Naive thymus-derived CD8-positive, alpha-beta T cell (primary cell): ENCODE data around the gene TIMM13. TPM values are rescaled to one million over a fixed set of nuclear protein-coding genes. Genes with fewer than 3 reads are reported as not detected.

Experiments used
- ATAC-seq, 2 donors: fragments of 150-1000 bp; cut with Tn5 transposase in 1 of 2; sonication (Bioruptor Pico), chemical (Tn5 transposase) in 1 of 2; 1 replicate in 1 of 2; 2 replicates in 1 of 2; pipeline ENCODE4 v1.10.0; 2021; ENCODE audit warnings: mild to moderate bottlenecking in 2 of 2, moderate library complexity in 2 of 2
- POLR2A ChIA-PET: fragments of 350-600 bp; sonication (Branson Sonifier 250); formaldehyde crosslinking; loops from one replicate; lab custom pipeline; 2021; ENCODE audit warnings: antibody characterized with exemption; lab: Charles Lee
- DNase-seq, 10 donors: peaks; one replicate each; pipeline versions ENCODE4 v3.0.0 to v3.0.0-alpha.2; 2020 to 2022
- H3K27ac Mint-ChIP-seq, 10 donors: one replicate each; pipeline ENCODE4 v1.8.0; 2020 to 2022; ENCODE audit warnings: mild to moderate bottlenecking in 10 of 10, mixed read lengths in 10 of 10, moderate library complexity in 4 of 10, inconsistent platforms in 1 of 10
- H3K27me3 Mint-ChIP-seq, 5 donors: one replicate each; pipeline ENCODE4 v1.8.0; 2021 to 2022; ENCODE audit warnings: mixed read lengths in 5 of 5
- H3K36me3 Mint-ChIP-seq, 3 donors: one replicate each; pipeline ENCODE4 v1.8.0; 2020 to 2022; ENCODE audit warnings: mixed read lengths in 3 of 3, mild to moderate bottlenecking in 2 of 3, inconsistent platforms in 1 of 3
- H3K4me1 Mint-ChIP-seq, 4 donors: one replicate each; pipeline ENCODE4 v1.8.0; 2021 to 2022; ENCODE audit warnings: mixed read lengths in 4 of 4
- H3K4me3 Mint-ChIP-seq, 10 donors: one replicate each; pipeline ENCODE4 v1.8.0; 2020 to 2022; ENCODE audit warnings: mild to moderate bottlenecking in 10 of 10, mixed read lengths in 10 of 10, moderate library complexity in 6 of 10, inconsistent platforms in 1 of 10
- H3K9me3 Mint-ChIP-seq, 9 donors: one replicate each; pipeline ENCODE4 v1.8.0; 2020 to 2022; ENCODE audit warnings: mixed read lengths in 9 of 9, mild to moderate bottlenecking in 3 of 9, inconsistent platforms in 1 of 9, moderate library complexity in 1 of 9
- polyA plus RNA-seq, 3 donors: library from polyadenylated mRNA; unstranded; fragments of 300-500 nt; fragmentation: Illumina TruSeq; gene quantifications; one replicate each; pipeline ENCODE4 v1.2.3, GENCODE V29; 2021
- total RNA-seq, 8 experiments: library from RNA in 2 of 8; stranded (reverse) in 2 of 8; gene quantifications; one replicate each; pipeline ENCODE4 v1.2.3 and lab custom pipeline; 2021 to 2026

The TIMM13 gene
- total and polyA plus RNA-seq, 5 experiments from 2014 or later, result 33.6 to 92.2 (median 74.4) TPM

GRCh38 chr19:2454199-2454961 lies 27.0 kb upstream of the TIMM13 start:
- peak overlapping the region in 8 of 10 donors; percentile 34 to 86 (median 66) for H3K27ac Mint-ChIP-seq
- H3K36me3 Mint-ChIP-seq, result peaks cover 0 to 1% (median 0%) of the 10 kb centered on the region in 3 donors
- ATAC-seq (no peak), DNase-seq (no peak)
- POLR2A ChIA-PET, result interaction anchor here (0.7 to 5.3 kb wide), 4 partner anchors 20 to 30 kb away, joined by 3 to 51 read pairs (median 12); partner anchors contain the start of genes GADD45B and TIMM13
- H3K9me3 Mint-ChIP-seq, result no peaks in the 10 kb centered on the region
- peak overlapping the region; percentile 29 to 91 (median 72) for H3K4me3 Mint-ChIP-seq
- H3K27me3 Mint-ChIP-seq, result no peaks in the 10 kb centered on the region
- peaks cover 10 to 28% (median 13%) of the 10 kb centered on the region in 4 donors for H3K4me1 Mint-ChIP-seq

- POLR2A ChIA-PET, result interaction anchor here (5.3 kb wide), 1 partner anchor 23 kb away, joined by 51 read pairs; the partner anchor contains the start of gene GADD45B
- H3K27ac Mint-ChIP-seq, result no peak overlapping the region
- no peaks in the 10 kb centered on the region for H3K9me3 Mint-ChIP-seq
- ATAC-seq (no peak), DNase-seq (no peak)
- H3K27me3 Mint-ChIP-seq, result no peaks in the 10 kb centered on the region
- H3K36me3 Mint-ChIP-seq, result peaks cover 0 to 1% (median 0%) of the 10 kb centered on the region in 3 donors
- peak overlapping the region in 2 of 10 donors; percentile 33 to 91 for H3K4me3 Mint-ChIP-seq
- peaks cover 10 to 28% (median 13%) of the 10 kb centered on the region in 4 donors for H3K4me1 Mint-ChIP-seq
Observed at GRCh38 chr19:2453431-2454025, 26.1 kb upstream of the TIMM13 start.

GRCh38 chr19:2451741-2452140 lies 24.4 kb upstream of the TIMM13 start:
- H3K9me3 Mint-ChIP-seq, result no peaks in the 10 kb centered on the region
- ATAC-seq, result no peak
- H3K27me3 Mint-ChIP-seq, result no peaks in the 10 kb centered on the region
- no peak overlapping the region for H3K4me3 Mint-ChIP-seq
- H3K4me1 Mint-ChIP-seq, result peaks cover 13 to 34% (median 14%) of the 10 kb centered on the region in 4 donors
- peaks cover 0 to 1% (median 0%) of the 10 kb centered on the region in 3 donors for H3K36me3 Mint-ChIP-seq
- POLR2A ChIA-PET, result no interaction called here
- DNase-seq, result no peak
- H3K27ac Mint-ChIP-seq, result no peak overlapping the region

- H3K27ac Mint-ChIP-seq, result no peak overlapping the region
- H3K4me3 Mint-ChIP-seq, result no peak overlapping the region
- no peak for DNase-seq
- ATAC-seq, result no peak
- no peaks in the 10 kb centered on the region for H3K27me3 Mint-ChIP-seq
- no peaks in the 10 kb centered on the region for H3K9me3 Mint-ChIP-seq
- H3K36me3 Mint-ChIP-seq, result peaks cover 0 to 1% (median 0%) of the 10 kb centered on the region in 3 donors
- peaks cover 19 to 40% (median 19%) of the 10 kb centered on the region in 4 donors for H3K4me1 Mint-ChIP-seq
- POLR2A ChIA-PET, result no interaction called here
Observed at GRCh38 chr19:2451138-2451537, 23.8 kb upstream of the TIMM13 start.

- POLR2A ChIA-PET, result no interaction called here
- DNase-seq (no peak), ATAC-seq (no peak)
- H3K4me1 Mint-ChIP-seq, result peaks cover 9 to 29% (median 14%) of the 10 kb centered on the region in 4 donors
- H3K27ac Mint-ChIP-seq, result peak overlapping the region in 2 of 10 donors; percentile 7 to 41
- no peaks in the 10 kb centered on the region for H3K9me3 Mint-ChIP-seq
- no peak overlapping the region for H3K4me3 Mint-ChIP-seq
- H3K36me3 Mint-ChIP-seq, result peaks cover 0 to 3% (median 1%) of the 10 kb centered on the region in 3 donors
- H3K27me3 Mint-ChIP-seq, result no peaks in the 10 kb centered on the region
Observed at GRCh38 chr19:2449019-2449418, 21.6 kb upstream of the TIMM13 start.

- no peaks in the 10 kb centered on the region for H3K27me3 Mint-ChIP-seq
- POLR2A ChIA-PET, result interaction anchor here (1.1 to 2.2 kb wide), 4 partner anchors 10 to 176 kb away, joined by 3 to 9 read pairs (median 6); partner anchors contain the start of genes GADD45B, LMNB2 and TIMM13
- DNase-seq, result peak in 7 of 10 donors; percentile 18 to 69 (median 51)
- peak; percentile 85 to 90 for ATAC-seq
- H3K9me3 Mint-ChIP-seq, result no peaks in the 10 kb centered on the region
- peaks cover 0 to 18% (median 1%) of the 10 kb centered on the region in 3 donors for H3K36me3 Mint-ChIP-seq
- peak overlapping the region in 9 of 10 donors; percentile 64 to 95 (median 82) for H3K27ac Mint-ChIP-seq
- H3K4me3 Mint-ChIP-seq, result peak overlapping the region; percentile 71 to 93 (median 83)
- H3K4me1 Mint-ChIP-seq, result peaks cover 9 to 26% (median 14%) of the 10 kb centered on the region in 4 donors
Observed at GRCh38 chr19:2446381-2446780, 19.0 kb upstream of the TIMM13 start.

GRCh38 chr19:2444251-2445002 lies 17.0 kb upstream of the TIMM13 start:
- peaks cover 9 to 21% (median 15%) of the 10 kb centered on the region in 4 donors for H3K4me1 Mint-ChIP-seq
- DNase-seq (no peak), ATAC-seq (no peak)
- peak overlapping the region in 2 of 10 donors; percentile 25 to 72 for H3K27ac Mint-ChIP-seq
- H3K27me3 Mint-ChIP-seq, result no peaks in the 10 kb centered on the region
- H3K4me3 Mint-ChIP-seq, result no peak overlapping the region
- H3K36me3 Mint-ChIP-seq, result peaks cover 0 to 22% (median 0%) of the 10 kb centered on the region in 3 donors
- H3K9me3 Mint-ChIP-seq, result no peaks in the 10 kb centered on the region
- POLR2A ChIA-PET, result interaction anchor here (0.9 kb wide), 1 partner anchor 17 kb away, joined by 4 read pairs; the partner anchor contains the start of gene TIMM13

GRCh38 chr19:2443785-2444182 lies 16.4 kb upstream of the TIMM13 start:
- Mint-ChIP-seq H3K9me3 (no peaks in the 10 kb centered on the region), H3K4me1 (peaks cover 9 to 21% (median 15%) of the 10 kb centered on the region in 4 donors), H3K4me3 (peak overlapping the region in 1 of 10 donors; percentile 23), H3K27ac (peak overlapping the region in 1 of 10 donors; percentile 75), H3K36me3 (peaks cover 0 to 22% (median under 1%) of the 10 kb centered on the region in 3 donors), H3K27me3 (no peaks in the 10 kb centered on the region)
- no peak for ATAC-seq
- DNase-seq, result no peak
- POLR2A ChIA-PET, result interaction anchor here (0.9 to 1.0 kb wide), 2 partner anchors 16 to 17 kb away, joined by 3 to 4 read pairs; partner anchors contain the start of gene TIMM13

- ATAC-seq, result no peak
- POLR2A ChIA-PET, result interaction anchor here (1.0 kb wide), 1 partner anchor 16 kb away, joined by 3 read pairs; the partner anchor contains the start of gene TIMM13
- peaks cover 0 to 22% (median 2%) of the 10 kb centered on the region in 3 donors for H3K36me3 Mint-ChIP-seq
- peak overlapping the region in 2 of 10 donors; percentile 9 to 75 for H3K27ac Mint-ChIP-seq
- peak overlapping the region in 1 of 10 donors; percentile 23 for H3K4me3 Mint-ChIP-seq
- H3K9me3 Mint-ChIP-seq, result no peaks in the 10 kb centered on the region
- no peaks in the 10 kb centered on the region for H3K27me3 Mint-ChIP-seq
- DNase-seq, result no peak
- H3K4me1 Mint-ChIP-seq, result peaks cover 9 to 19% (median 14%) of the 10 kb centered on the region in 4 donors
Observed at GRCh38 chr19:2443116-2443784, 15.9 kb upstream of the TIMM13 start.

- peaks cover 0 to 32% (median 2%) of the 10 kb centered on the region in 3 donors for H3K36me3 Mint-ChIP-seq
- POLR2A ChIA-PET, result interaction anchor here (1.3 kb wide), 1 partner anchor 86 kb away, joined by 3 read pairs; no protein-coding TSS in a partner anchor
- peaks cover under 1 to 6% (median 4%) of the 10 kb centered on the region in 4 donors for H3K4me1 Mint-ChIP-seq
- ATAC-seq, result no peak
- H3K9me3 Mint-ChIP-seq, result no peaks in the 10 kb centered on the region
- H3K27ac Mint-ChIP-seq, result no peak overlapping the region
- DNase-seq, result no peak
- no peaks in the 10 kb centered on the region for H3K27me3 Mint-ChIP-seq
- no peak overlapping the region for H3K4me3 Mint-ChIP-seq
Observed at GRCh38 chr19:2441096-2441752, 13.8 kb upstream of the TIMM13 start.

GRCh38 chr19:2440515-2440914 lies 13.1 kb upstream of the TIMM13 start:
- Mint-ChIP-seq H3K27ac (no peak overlapping the region), H3K9me3 (no peaks in the 10 kb centered on the region), H3K4me3 (no peak overlapping the region), H3K27me3 (no peaks in the 10 kb centered on the region), H3K4me1 (peaks cover 0 to 6% (median 1%) of the 10 kb centered on the region in 4 donors), H3K36me3 (peaks cover 0 to 32% (median 2%) of the 10 kb centered on the region in 3 donors)
- no peak for ATAC-seq
- POLR2A ChIA-PET, result interaction anchor here (1.3 kb wide), 1 partner anchor 85 kb away, joined by 3 read pairs; no protein-coding TSS in a partner anchor
- DNase-seq, result no peak
